Forelimb muscle (tissue), 1 donor: ENCODE measurements around the gene STX8. TPM values are rescaled to one million over a fixed set of nuclear protein-coding genes. Genes with fewer than 3 reads are reported as not detected.
A peak's percentile ranks its signal among the peaks of the same experiment; 100 is the strongest.

ENCODE experiments used
- DNase-seq: peaks from one replicate; pipeline ENCODE4 v3.0.0-alpha.2; 2013; ENCODE audit warnings: low read depth
- polyA plus RNA-seq: library from polyadenylated mRNA; unstranded; fragments of 120-200 nt; gene quantifications from one replicate; pipeline ENCODE4 v1.2.1, GENCODE V29; 2013; ENCODE audit not compliant: insufficient read length

The STX8 gene
- polyA plus RNA-seq, 1 donor: 40.5 TPM

DNA sequence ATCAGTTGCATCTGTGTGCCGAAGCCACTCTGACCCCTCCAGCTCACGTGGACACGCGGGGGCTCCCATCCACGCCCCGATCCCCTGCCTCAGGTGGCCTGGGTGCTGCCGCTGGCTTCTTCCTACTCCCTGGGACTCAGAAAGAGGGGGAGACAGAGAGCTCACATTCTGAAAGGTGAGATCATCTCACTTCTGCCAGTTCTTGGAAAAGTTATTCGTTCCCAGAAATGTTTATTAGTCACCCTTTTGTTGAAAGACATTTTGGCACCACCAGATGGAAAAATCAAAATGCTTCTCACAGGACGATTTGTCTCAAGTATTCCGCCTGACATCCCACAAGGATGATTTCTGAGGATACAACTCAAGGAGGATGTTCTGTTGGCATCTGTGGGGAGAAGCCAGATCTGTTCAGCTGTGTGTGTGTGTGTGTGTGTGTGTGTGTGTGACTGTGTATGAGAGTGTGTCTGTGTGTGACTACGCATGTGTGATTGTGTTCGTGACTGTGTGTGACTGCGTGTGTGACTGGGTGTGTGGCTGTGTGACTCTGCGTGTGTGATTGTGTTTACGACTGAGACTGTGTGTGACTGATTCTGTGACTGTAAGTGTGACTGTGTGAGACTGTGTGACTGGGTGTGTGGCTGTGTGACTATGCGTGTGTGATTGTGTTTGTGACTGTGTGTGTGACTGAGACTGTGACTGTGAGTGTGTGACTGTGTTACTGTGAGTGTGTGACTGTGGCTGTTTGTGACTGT, 347.0 kb downstream of the STX8 start:
- peak; percentile 85 for DNase-seq

DNA sequence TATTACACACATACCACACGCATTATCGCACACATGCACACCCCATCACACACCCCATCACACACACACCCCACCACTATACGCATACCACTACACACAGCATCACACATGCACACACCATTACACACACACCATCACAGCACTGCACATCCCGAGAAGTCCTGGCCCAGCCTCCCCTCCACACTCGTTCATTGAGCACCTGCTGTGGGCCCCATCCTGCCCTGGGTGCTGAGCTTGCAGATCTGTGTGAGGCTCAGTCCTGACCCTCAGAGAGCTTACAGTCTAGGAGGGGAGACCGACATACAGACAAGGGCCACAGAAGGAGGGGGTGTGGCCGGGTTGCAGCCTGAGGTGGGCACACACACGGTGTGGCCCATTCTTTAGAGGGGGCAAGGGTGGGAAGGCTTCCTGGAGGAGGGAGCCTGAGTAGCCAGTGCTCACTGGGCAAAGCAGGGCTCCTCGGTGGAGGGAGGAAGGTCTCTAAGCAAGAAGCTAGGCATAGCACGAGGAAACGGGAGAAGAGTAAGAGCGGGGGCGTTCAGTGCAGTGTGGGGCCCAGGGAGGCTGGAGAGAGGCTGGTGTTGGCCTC, 347.7 kb downstream of the STX8 start:
- DNase-seq: no peak

DNA sequence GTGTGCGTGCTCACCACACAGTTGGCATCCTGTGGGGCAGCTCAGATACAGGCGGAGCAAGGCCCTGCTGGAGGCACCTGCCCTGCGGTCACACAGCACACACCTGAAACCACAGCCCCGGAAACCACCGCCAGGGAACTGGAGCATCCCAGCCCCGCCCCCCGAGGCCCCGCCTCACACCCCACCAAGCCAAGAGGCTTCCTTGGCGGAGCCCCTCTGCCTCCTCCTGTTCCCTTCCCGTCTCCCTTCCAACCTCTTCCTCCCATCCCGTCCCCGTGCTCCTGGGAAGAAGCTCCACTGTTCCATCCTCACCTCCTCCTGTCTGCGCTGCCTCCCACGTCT, 348.9 kb downstream of the STX8 start:
- no peak for DNase-seq

DNA sequence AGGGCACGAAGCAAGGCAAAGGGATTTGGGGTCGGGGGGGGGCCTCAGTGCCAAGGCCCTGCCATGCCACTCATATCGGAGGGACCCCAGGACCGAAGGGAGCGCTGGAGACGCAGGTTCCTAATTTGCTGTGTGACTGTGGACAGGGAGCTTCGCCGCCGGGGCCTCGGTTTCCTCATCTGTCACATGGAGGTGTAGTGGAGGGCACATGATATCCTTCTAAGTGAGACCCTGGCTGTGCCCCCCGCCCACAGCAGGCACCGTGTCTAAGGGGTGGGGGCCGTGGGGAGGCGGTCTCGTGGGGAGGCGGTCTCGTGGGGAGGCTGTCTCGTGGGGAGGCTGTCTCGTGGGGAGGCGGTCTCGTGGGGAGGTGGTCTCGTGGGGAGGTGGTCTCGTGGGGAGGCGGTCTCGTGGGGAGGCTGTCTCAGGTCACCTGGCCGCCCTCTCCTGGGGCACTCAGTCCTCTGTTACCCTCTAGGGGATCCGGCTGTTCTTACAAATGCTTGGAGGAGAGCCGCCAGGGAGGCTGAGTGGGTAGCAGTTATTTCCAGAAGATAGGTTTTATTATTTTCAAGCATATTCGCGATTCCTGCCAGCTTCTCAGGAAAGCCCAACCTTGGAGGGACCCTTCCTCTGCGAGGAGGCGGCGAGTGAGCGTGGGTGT, 349.4 kb downstream of the STX8 start:
- no peak for DNase-seq

DNA sequence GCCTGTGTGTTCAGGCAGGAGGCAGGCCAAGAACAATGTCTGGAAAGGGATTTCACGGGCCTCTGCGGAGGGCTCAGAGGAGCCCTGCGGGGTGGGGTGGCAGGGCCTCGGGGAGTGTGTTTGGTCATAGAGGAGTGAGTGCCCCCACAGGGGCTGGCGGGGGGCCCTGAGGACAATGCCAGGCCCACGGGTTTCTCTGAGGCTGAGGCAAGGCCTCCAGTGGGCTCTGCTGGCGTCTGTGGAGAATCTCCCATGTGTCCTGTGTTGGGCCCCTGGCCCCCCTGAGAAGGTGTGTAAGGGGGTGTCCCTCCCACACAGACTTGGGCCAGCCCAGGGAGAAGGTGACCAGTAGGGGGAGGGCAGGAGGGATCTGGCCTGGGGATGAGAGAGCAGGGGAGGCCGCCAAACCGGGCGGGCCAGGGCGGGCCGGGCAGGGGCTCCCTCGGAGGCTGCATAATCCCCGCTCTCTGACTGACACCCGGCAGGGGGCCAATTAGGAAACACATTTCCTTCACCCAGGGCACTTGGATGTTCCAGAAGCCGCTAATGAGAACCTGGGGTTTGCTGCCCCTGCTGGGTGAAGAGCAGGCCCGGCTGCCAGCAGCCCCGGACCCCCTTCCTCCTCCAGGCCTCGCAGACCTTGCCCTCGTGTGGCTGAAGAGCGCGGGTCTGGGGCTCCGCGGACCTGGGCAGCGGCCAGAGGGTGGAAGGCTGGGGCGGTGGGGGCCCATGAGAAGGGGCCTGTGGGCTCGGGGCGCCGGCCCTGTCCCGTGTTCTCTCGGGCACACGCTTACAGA, 350.1 kb downstream of the STX8 start:
- no peak for DNase-seq

DNA sequence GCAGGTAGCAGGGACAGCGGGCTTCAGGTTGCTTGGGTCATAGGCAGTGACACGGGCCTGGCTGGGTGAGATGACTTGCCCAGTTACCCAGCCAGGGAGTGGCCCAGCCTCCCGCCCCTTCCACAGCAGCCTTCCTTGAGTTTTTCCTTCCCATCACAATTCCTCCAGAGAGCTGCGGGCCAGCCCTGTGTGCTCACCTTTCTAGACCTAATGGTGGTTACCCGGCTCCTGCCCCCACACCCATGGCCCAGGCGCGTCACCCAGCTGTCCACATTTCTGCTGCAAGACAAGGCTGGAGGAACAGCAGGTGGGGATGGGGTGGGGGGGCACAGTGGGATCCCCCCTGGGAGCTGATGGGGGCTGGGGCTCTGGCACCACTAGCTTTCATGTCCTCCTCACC, 351.1 kb downstream of the STX8 start:
- DNase-seq: no peak

DNA sequence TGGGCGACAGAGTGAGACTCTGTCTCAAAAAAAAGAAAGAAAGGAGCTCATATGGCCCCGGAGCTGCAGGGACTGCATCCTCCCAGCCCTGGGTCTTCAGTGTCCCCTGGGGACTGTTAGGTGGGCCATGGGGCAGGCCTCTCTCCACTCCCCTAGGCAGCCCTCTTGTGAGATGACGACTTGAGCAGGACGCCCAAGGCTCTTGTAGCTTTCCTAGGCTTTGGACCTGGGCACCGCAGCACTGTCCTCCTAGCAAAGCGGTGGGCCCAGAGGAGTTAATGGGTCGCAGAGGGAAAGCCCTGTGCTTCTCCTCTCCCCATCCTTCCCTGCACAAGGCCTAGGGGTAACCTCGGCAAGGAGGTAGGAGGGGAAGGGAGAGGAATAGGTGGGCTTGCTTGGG, 352.1 kb downstream of the STX8 start:
- no peak for DNase-seq

DNA sequence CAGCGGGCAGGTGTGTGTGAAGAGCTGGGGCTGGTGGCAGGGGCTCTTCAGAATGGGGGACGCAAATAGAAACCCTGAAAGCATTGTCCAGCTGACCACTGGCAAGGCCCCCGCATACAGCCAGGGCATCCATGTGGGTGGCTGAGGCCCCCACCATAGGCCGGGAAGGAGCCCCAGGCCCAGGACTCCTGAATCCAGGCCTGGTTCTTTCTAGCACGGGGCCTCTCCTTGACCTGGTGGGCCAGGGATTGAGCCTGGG, 353.8 kb downstream of the STX8 start:
- no peak for DNase-seq

DNA sequence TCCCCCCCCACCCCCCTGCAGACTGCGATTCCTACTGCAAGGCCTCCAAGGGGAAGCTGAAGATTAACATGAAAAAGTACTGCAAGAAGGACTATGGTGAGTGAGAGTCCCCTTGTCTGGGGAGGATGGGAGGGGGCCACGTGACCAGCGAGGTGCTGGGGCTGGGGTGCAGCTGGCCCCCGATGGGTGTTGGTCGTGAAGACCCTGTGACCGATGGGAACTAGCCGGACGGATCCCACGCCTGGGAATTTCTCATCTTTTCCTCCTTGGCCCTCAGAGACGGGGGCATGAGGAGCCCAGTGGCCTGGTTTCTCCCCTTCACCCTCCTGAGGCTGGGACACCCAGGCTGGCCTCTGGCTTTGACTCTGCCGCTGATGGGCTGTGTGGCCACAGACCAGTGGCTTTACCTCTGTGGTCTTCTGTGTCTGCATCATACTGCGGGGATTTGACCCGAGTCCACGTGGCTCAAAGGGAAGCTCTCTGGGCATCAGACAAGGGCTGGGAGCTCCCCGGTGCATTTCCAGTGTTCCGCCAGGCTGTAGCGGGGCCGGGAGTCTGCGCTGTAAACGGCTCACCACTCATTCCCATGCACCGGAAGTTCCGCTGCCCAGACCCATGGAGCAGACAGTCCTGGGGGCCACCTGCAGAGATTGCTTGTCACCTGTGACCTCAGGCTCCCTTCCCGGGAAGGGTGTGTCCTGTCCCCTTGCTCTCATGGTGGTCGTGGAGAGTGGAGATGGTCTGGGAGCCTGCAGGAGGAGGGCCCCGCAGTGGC, 354.3 kb downstream of the STX8 start:
- no peak for DNase-seq

DNA sequence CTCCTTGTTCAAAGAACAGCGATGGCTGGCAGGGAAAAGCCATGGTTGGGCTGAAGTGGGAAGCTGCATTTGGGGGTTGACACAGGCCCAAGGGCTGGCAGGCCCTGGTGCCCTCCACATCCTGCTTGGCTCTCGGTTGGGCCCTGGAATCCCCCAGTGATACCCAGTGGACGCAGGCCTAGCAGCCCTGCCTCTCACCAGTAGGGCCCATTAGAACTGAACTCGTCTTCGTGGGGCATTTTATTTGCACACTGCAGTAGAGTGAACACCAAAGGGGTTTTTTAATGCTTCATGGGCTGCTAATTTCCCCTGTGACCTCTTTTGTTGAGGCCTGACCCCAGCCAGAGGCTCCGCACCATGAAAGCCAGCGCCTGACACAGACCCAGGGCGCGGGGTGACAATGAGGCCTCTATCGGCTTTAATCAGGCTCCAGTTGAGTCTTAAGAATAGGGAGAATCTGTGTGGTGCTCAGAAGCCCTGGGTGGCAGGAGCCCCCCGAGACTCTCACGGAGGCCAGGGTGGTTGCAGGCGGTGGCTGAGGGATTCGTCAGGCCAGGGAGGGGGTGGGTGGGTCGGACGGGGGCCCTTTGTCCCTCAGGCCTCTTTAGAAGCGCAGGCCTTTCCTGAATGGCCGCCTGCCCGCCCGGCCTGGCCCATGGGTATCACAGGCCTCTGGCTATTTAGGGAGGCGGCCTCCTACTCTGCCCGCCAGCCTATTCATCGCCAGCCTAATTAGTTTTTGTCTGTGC, 355.0 kb downstream of the STX8 start:
- no peak for DNase-seq

DNA sequence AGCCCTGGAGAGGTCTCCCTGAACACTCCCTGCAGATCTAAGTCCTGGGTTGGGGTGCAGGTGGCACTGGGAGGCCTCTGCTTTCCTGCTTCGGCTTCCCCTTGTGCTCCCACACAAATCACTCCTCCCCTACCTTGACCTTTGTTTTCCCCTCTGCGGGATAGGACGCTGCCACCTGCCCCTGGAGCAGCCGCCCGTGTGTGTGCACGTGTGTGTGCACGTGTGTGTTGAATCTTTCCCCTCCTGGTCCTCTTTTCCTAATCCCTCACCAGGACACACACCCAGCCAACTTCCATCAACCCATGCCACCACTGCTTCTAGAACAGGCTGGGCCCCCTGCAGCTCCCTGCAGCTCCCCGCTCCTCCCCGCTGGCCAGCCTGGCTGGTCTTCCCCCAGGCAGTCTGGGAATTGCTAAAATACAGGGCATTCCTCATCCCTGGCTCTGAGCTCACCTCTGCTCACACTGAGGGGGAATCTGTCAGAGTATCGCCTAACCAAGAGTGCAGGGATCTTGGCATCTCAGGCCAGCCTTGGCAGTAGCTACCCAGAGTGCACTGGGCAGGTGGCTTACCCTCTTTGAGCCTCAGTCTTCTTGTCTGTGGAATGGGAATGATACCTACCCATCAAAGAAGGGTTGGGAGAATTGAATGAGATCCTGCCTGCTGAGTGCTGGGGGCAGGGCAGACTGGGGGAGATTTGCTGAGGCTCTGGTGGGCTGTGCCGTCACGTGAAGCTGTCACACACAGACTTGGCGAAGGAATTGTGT, 355.8 kb downstream of the STX8 start:
- no peak for DNase-seq

DNA sequence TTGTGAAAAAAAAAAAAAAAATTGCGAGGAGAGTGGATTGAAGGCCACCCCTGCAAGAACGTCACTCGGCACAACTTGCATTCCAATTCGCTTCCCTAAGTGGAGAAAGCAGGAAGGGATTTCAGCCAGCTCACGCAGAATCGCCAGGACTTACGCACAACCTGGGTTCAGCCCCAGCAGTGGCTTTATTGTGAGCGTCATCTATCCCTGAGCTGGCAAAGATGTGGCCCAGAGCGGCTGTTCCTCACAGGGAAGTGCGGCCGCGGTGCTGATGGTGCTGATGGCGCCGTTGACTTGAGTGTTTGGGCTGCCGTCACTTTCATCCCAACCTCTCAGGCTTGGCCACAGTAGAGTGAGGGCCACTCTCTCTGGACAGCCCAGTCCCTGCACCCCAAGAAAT, 356.7 kb downstream of the STX8 start:
- DNase-seq: no peak

DNA sequence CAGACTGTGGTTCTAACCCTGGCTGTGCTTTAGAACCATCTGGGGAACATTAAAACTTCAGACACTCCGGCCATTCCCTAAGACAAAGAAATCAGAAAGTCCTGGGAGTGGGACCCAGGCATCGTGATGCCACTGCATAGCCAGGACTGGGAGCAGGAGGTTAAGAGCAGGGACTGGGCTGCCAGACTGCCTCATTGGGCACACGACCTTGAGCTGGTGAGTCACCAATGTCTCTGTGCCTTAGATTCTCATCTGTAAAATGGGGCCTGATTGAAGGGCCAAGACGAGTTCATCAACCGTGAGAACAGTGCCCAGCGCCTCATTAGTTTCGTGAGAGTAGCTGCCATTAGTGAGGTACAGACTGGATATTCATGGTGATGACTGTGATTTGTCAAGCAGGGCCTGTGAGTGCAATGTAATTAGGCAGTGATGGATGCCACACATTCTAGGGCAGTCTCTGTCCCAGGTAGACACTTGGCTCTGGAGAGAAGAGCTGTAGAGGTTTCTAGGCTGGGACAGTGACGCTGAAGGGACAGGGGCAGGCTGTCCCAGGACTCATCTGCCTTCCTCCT, 357.5 kb downstream of the STX8 start:
- no peak for DNase-seq

DNA sequence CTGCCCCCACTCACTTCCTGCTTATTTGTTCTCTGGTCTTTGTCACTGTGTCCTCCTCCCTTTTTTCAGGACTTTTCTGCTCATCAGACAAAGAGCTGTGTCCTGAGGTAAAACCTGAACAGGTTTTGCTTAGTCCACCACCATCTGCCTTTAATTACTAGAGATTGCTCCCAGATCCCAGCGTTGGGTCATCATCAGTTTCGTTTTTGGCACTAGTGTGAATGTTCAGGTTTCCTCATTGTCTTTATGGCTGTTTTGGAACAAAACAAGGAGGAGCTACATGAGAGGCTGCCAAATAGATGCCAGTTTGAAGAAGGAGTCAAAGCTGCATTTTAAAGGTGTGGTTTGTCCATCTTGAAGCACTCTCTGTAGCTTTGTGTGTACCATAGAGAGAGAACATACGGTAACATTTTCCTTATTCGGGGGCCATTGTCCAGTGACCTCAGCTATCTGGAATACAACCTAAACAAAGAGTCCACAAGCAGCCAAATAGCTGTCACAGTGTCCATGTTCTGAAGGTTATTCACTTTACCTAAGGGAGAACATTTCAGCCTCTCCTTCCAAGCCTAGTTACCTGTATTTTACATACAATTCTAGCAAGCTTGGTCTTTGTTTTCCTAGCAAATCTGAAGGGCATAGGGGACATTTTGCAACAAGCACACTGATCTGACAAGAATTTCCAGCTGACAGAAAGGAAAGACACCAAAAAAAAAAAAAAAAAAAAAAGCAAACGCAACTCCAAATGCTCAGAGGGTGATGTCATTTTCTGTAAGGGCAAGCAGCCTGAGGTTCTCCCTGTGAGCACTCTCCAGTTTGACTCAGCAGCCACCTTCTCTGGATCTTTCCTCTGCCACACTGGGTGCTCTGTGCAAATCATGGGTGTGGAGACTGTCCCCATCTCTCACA, 358.2 kb downstream of the STX8 start:
- DNase-seq: no peak

DNA sequence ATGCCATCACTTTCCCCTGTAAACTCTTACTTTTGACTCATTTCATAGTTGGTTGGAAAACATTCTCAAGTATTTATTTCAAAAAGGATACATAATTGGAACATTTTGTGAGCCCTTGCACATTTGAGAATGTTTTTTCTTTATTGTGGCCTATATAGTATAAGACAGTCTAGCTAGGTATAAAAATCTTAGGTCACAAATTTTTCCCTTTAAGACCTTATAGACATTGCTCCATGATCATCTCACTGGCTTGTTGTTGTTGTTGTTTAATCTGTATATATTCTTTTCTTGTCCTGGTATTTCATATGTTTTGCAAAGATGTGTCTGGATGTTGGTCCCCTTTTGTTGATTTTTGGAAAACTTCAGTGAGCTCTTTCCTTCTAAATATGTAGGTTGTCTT, 360.2 kb downstream of the STX8 start:
- no peak for DNase-seq

DNA sequence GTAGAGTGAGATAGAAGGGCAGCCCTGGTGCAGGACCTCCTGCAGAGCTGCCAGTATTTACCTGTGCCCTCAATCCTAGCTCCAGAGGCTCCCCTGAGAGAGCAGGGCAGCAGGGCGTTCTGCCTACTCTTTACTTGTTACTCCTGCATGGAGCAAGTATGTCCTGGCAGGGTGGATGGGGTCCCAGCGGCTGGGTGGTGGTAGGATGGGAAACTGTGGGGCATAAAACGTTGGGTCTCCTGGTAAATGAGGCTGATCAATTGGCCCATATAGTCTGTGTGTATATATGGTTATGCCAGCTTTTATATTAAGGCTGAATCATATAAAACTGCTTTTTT, 362.3 kb downstream of the STX8 start:
- DNase-seq: no peak

DNA sequence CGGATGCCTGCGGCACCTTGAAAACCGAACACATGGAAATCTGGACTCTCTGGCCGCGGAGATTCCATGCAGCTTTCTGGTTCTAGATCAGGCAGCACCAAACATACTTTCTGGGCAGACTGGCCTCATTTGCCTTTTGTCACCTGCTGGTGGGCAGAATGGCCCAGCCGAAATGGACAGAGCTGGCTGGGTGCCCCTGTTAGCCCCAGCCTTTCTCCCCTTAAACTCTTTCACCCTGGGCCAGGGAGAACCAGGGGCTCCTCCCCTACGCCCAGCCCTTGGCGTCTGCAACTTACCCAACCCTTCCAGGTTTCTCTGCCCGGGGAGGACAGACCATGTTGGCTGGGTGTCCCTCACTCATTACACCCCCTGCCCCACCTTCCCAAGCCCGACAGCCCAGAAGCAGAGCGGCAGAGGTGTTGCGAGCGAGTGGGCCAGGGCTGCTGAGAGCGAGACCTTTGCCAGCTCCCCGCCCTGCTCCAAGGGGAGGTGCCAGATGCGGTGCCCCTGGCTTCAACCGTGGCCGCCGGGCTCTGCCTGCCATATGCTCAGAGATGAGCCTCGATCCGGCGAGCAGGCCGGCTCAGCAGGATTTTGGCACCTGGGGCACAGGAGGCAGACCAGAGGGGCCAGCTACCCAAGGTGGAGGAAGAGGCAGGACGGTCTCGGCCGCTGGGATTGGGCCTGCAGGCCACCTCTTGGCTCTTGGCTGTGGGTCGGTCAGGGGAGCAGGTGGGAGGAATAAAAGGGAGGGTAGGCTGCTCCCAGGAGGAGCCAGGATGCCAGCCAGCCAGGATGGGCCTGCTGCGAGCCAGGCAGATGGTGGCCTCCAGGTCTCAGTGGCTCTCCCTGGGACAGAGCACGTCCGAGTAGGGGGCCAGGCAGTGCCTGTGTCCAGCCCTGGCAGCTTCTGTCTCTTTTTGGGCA, 363.0 kb downstream of the STX8 start:
- no peak for DNase-seq

DNA sequence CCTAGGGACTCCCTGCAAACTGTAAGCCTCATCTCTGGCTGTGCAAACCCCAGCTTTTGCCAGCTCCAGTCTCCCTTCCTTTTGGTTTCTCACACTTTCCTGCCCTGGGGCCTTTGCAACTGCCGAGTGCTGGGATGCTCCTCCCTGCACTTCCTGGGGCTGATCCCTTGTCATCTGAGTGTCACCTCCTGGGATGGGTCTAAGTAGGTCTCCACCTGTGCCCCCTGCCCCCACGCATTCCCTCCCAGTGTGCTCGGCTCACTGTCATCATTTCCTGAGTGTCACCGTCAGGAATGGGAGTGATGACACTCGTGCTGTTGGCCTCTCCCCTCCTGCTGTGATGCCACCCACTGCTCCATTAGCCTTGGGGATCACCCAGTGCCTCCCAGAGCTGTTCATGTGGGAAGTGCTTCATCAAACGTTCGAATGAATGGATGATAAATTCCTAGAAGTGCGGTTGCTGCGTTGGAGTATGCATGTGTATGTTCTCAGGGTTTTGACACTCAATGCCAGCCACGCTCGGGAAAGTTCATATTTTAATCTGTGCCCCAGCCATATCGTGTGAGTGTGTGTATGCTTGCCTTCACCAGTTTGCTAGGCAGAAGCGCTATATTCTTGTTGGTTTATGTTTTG, 364.4 kb downstream of the STX8 start:
- no peak for DNase-seq
